ENCODE results near the gene MAGI2.

The MAGI2 gene

GRCh38 chr7:78164459-78164858 is 1289.0 kb downstream of the MAGI2 start:
- FAIRE-seq, result no peak

DNA sequence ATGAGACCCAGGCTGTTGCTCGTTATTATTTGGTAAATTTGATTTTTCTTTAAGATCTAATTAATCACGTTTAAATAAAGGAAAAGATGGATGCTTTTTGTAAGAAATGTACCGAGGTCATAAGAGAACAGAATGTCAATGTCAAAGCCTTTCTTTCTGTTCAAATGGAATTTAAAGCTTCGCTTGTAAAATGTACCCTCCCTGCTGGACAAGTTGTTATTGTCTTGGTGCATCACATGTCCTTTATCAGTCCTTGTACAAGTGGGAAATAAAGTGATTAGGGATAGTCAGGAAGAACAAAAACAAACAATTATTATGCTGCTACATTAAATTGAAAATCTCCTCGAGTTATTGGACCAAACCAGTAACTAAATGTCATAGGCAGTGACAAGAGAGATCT is 1291.7 kb downstream of the MAGI2 start:
- no peak for FAIRE-seq

GRCh38 chr7:78159545-78159944 is 1293.9 kb downstream of the MAGI2 start:
- no peak for FAIRE-seq

GRCh38 chr7:78153285-78153684 is 1300.2 kb downstream of the MAGI2 start:
- FAIRE-seq, result no peak

DNA sequence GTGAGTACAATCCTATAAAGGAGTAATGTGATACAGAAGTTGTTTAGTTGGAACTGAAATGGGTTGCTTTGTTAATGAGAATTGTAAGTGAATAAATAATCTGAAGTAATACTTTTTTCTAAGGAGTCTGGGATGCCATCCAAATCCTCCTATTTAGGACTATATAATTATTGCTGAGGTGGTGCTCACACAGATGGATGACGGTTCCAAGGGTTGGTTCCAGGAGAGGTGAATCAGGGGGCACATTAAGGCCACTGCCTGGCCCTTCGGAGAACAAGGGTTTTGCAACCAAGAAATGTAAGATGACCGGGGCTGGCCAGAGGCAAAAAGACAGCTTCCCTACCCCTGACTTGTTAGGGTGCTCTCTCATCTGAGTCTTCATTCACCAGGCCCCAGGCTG is 1302.2 kb downstream of the MAGI2 start:
- FAIRE-seq, result no peak

- no peak for FAIRE-seq
Measured at GRCh38 chr7:78149787-78150186, 1303.7 kb downstream of the MAGI2 start.

DNA sequence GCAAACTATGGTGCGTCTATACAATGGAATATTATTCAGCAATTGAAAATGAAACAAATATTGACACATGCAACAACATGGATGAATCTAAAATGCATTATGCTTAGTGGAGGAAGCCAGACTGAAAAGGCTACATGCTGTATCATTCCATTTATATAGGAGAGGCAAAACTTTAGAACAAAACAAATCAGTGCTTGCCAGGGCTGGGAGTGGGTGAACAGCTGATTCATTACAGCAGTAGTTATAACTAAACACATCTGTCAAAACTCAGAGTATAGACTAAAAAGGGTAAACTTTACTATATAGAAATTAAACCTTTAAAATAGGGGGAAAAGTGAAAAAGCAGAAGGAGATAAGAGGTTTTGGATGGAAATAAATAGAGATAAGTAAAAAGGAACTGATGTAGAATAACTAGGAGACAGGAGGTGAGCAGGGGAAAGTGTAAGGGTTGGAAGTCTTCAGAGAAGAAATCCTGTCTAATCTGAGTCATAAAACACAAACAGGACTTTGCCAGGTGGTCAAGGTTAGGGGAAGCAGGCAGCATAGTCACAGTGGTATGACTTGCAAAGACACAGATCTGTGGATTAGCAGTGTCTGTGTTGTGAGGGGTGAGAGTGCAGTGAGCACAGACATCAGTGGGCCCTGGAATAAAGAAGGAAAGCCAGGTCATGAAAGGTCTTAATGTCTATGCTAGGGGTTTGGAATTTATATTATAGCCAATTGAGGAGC is 1305.1 kb downstream of the MAGI2 start:
- no peak for FAIRE-seq

GRCh38 chr7:78146546-78146945 is 1306.9 kb downstream of the MAGI2 start:
- FAIRE-seq, result no peak

GRCh38 chr7:78143661-78144060 is 1309.8 kb downstream of the MAGI2 start:
- no peak for FAIRE-seq

DNA sequence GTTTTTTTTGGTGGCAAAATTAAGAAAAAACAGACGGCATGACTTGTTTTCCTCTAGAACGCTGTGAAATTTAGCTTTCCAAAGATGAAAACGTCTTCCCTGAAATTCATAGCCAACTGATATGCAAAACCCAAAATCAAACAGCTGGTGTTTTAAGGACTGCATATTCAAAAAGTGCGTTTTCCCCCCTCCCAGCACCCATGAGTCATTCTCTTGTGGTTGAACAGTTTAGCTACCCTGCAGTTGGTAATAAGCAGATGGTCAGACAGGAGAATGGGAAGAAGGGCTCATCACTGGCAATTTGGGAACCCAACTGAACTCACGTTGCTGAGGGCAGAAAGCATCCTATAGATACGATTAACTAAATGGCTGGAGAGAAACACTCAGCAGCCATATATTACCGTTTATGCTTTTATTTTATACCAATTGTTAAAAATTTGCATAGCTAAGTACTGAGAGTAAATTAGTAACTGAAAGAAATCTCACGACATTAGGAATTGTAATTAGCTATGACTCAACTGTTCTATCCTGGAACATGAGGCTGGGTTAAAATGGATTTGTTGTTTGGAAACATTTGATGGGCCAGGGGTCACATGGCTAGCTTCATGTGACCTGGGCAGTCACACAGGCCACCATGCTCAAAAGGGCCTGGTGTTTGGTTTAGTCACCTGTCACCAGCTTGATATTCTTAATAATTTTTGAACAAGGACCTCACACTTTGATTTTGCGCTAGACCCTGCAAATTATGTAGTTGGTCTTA is 1311.8 kb downstream of the MAGI2 start:
- FAIRE-seq, result no peak

DNA sequence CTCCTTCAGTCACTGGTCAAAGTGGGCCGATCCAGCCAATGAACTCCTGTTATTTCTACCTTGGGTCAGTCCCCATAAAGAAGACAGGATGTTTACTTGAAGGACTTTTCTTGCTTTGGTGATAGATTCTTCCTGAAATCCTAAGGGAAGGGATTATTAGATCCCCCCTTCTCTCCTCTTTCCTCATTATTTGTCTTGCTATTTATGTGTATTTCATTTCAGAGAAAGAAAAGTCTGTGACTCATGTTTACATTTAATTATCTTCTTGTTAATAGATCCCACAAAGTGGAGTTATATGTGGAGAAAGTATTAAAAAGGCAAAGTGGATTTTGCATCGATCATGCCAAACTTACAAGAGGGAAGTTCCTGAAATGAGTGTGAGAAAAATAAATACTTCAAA is 1313.4 kb downstream of the MAGI2 start:
- FAIRE-seq, result no peak

- FAIRE-seq, result no peak
Measured at GRCh38 chr7:78139335-78139734, 1314.1 kb downstream of the MAGI2 start.

- no peak for FAIRE-seq
Measured at GRCh38 chr7:78134774-78135173, 1318.7 kb downstream of the MAGI2 start.

- no peak for FAIRE-seq
Measured at GRCh38 chr7:78134256-78134655, 1319.2 kb downstream of the MAGI2 start.

DNA sequence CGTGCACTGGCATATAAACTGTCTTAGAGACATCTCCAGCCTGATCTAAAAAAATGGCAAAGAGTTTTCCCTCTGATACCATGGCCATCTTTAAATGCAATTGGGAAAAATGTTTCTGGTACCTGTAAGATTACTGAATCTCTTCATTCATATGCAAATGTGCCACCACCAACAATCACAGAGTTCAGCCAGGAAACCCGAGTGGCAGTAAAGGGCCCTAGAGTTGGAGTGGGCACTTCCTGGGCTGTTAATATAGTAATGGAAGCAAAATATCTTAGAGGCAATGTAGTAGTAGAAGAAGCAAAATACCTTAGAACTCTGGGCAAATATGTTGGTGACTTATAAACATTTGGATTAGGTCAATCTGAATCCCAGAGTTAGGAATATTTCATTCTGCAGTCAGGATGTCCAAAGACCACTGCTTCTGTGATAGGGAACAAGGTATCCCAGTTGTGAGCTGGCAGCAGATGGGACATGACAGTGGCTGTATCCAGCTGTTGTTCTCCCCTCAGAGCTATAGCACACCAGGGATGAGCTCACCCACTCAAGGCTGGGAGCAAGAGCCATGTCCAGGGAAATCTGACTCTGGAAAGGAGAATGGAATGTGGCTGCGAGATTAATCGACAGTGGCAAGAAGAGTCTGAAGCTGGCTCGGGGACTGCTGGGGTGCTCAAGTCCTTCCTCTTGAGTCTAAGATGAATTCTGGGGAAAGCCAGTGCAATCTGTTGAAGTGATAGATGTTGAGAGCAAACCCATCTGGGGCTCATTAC is 1322.8 kb downstream of the MAGI2 start:
- no peak for FAIRE-seq

DNA sequence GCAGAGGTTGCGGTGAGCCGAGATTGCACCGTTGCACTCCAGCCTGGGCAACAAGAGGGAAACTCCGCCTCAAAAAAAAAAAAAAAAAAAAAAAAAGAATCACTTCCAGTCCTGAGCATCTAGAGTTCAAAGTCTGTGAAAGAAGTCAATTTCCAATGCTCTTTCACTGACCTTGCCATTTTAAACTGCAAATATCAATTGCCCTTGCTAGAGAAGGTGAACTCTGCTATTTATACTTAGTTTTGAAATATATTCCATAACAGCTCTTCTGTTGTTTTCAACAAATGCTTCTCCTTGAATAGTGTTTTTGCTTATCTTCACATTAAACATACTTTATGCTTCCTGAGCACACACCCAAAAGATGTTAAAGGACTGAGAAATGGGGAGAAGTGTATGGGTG is 1323.6 kb downstream of the MAGI2 start:
- FAIRE-seq, result no peak

DNA sequence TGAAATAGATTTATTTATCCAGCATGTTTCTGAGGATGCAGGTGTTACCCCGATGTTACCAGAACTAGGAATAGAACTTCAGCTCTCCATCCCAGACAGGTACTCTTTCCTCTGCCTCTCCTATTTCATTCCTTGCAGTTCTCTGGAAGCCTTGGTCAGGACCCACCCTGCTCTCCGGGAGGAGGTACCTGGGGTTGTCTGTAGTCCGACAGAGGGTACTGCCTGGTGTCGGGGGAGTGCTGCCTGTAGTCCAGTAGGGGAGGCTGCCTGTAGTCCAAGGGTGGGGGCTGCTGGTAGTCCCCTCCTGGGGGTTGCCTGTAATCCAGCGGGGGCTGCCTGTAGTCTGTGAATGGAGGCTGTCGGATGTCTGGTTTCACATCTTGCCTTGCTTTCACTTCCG is 1326.5 kb downstream of the MAGI2 start:
- FAIRE-seq, result no peak

DNA sequence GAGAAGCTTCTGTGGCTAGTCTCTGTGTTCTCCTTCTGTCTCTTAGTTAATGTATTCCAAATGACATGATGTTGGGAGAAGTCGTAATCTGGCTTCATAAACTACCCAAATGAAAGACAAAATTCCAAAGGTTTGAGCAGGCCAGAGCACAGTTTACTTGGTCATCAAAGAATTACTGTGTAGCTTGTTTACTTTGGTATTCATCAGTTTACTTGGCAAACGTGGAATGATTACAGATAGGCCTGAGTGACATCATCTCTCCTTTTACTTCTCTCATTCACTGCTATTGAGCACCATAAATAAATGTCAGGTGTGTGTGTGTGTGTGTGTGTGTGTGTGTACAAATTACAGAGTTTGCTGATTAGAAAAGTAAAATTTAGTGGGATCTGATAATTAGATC is 1327.6 kb downstream of the MAGI2 start:
- no peak for FAIRE-seq

- no peak for FAIRE-seq
Measured at GRCh38 chr7:78124216-78124615, 1329.3 kb downstream of the MAGI2 start.

- no peak for FAIRE-seq
Measured at GRCh38 chr7:78121888-78122287, 1331.6 kb downstream of the MAGI2 start.

DNA sequence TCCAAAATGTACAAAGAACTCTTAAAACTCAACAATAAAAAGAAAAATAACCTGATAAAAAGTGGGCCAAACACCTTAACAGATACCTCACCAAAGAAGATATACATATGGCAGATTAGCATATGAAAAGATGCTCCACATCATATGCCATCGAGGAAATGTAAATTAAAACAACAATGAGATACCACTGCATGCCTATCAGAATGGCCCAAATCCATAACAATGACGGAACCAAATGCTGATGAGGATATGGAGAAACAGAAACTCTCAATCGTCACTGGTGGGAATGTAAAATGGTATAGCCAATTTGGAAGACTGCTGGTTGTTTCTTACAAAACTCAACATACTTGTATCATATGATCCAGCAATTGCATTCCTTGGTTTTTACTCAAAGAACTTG is 1335.0 kb downstream of the MAGI2 start:
- no peak for FAIRE-seq

- FAIRE-seq, result no peak
Measured at GRCh38 chr7:78115876-78116275, 1337.6 kb downstream of the MAGI2 start.

DNA sequence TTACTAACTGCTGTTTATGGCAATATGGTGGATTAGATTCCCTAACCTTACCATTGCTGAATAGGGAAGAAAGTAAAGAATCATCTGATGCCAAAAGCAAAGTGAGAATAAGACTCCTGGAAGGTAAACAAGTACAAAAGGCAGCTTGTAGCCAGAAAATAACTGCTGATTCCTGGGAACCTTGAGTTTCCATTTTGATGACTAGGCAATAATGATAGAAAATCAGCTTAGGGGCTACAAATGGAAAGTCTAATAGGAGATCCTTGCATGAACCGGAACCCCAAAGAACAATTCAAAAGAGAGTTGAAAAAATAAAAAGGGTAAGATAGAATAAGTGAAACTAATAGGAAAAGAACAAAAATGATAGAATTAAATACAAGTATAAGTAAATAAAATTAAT is 1338.5 kb downstream of the MAGI2 start:
- FAIRE-seq, result no peak

DNA sequence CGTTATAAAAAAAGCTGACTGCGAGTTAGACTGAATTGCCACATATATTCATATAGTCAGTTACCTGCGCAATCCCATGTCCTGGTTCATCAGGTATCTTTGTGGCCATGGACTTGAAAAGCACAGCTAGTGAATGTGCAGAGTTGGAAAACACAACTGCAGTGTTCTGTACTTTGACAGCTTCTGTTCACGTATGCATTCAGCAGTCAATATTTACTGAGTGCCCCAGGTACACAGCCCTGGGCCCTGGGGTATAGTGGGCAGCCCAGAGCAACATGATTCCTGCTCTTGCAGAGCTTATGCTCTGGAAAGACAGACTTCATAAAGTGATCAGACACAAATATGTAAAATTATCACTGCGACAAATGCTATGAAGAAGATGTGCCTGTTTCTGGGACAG is 1341.0 kb downstream of the MAGI2 start:
- FAIRE-seq, result no peak
